Panc1 (cell line): ENCODE data around the gene RPL10A. TPM values are rescaled to one million over a fixed set of nuclear protein-coding genes. Genes with fewer than 3 reads are reported as not detected.
A peak's percentile ranks its signal among the peaks of the same experiment; 100 is the strongest.

ENCODE experiments used
- ATAC-seq: fragments of 200-7000 bp; cut with Tn5 transposase; 2 replicates; pipeline ENCODE4 v1.9.1; 2020; ENCODE audit warnings: mild to moderate bottlenecking, moderate library complexity
- BruUV-seq: library from RNA; stranded (reverse); fragments of 400-500 nt; replicated peaks from 2 replicates; lab custom pipeline; 2021; lab: Mats Ljungman, UMichigan
- CTCF ChIA-PET: fragments of 300-600 bp; sonication (Branson Sonifier 250); formaldehyde crosslinking; loops from one replicate; lab custom pipeline; 2022; ENCODE audit warnings: antibody characterized with exemption; lab: Charles Lee
- POLR2A ChIA-PET: fragments of 300-600 bp; sonication (Branson Sonifier 250); formaldehyde crosslinking; loops from one replicate; lab custom pipeline; 2022; ENCODE audit warnings: antibody characterized with exemption; lab: Charles Lee
- DNase-seq: peaks from one replicate; pipeline ENCODE4 v3.0.0-alpha.2; 2010; ENCODE audit warnings: low read depth, low spot score
- H3K27ac ChIP-seq: 2 replicates; pipeline ENCODE4 v1.5.1; 2011; ENCODE audit warnings: mild to moderate bottlenecking, low read length, inconsistent platforms
- H3K27me3 ChIP-seq: fragments of 200-500 bp; sonication (Bioruptor generic); 2 replicates; pipeline ENCODE4 v1.6.0; 2014; ENCODE audit warnings: low read length, inconsistent platforms; ENCODE audit not compliant: control insufficient read depth, insufficient read depth
- H3K36me3 ChIP-seq: fragments of 200-500 bp; sonication (Bioruptor generic); 2 replicates; pipeline ENCODE4 v1.5.1; 2014; ENCODE audit warnings: inconsistent platforms, mild to moderate bottlenecking, low read length, moderate library complexity; ENCODE audit not compliant: control insufficient read depth, insufficient read depth
- H3K4me1 ChIP-seq: 2 replicates; pipeline ENCODE4 v1.5.1; 2011; ENCODE audit warnings: inconsistent platforms, mild to moderate bottlenecking, low read length, moderate library complexity; ENCODE audit not compliant: control insufficient read depth, insufficient read depth
- H3K4me3 ChIP-seq, 2 experiments: 2 replicates each; pipeline ENCODE4 v1.5.1; 2011 to 2012; ENCODE audit warnings: low read depth in 2 of 2, low read length in 2 of 2, mild to moderate bottlenecking in 2 of 2, inconsistent platforms in 1 of 2, moderate library complexity in 1 of 2
- H3K9me3 ChIP-seq: fragments of 200-500 bp; sonication (Bioruptor generic); 2 replicates; pipeline ENCODE4 v1.5.1; 2014; ENCODE audit warnings: low read depth, mild to moderate bottlenecking, inconsistent platforms, low read length, moderate library complexity; ENCODE audit not compliant: control insufficient read depth, insufficient read depth
- POLR2AphosphoS5 ChIP-seq: IDR thresholded peaks from 2 replicates; pipeline ENCODE4 v1.6.1; 2012; ENCODE audit warnings: mild to moderate bottlenecking, low read depth, low read length, moderate library complexity
- SIN3A ChIP-seq: IDR thresholded peaks from 2 replicates; pipeline ENCODE4 v1.6.1; 2012; ENCODE audit warnings: low read depth, mild to moderate bottlenecking, low read length, moderate library complexity, borderline replicate concordance; ENCODE audit not compliant: insufficient read depth
- TCF7L2 ChIP-seq: IDR thresholded peaks from 2 replicates; pipeline ENCODE4 v1.6.1; 2011; ENCODE audit warnings: mild to moderate bottlenecking, low read depth, low read length, inconsistent platforms
- in situ Hi-C: cut with HindIII; loops from 2 replicates; pipeline ENCODE4 v1.10.0; 2016; ENCODE audit warnings: low sequenced_read_pairs, low pct_unique_long_range_greater_than_20kb
- intact Hi-C: fragments of 100-400 bp; cut with micrococcal nuclease; formaldehyde crosslinking; loops from one replicate; pipeline ENCODE4 v1.10.0; 2022; ENCODE audit not compliant: unreplicated experiment
- total RNA-seq: library from RNA; stranded (reverse); gene quantifications from one replicate; pipeline ENCODE4 v1.2.1, GENCODE V29; 2021; ENCODE audit not compliant: unreplicated experiment
- TF ChIP-seq, protein P1 (sequence below), 2 experiments: IDR thresholded peaks; 2 replicates each; pipeline ENCODE4 v1.6.1; 2011 to 2012; ENCODE audit warnings: low read depth in 2 of 2, control low read depth in 1 of 2, low read length in 1 of 2, mild to moderate bottlenecking in 1 of 2, moderate library complexity in 1 of 2; ENCODE audit not compliant: insufficient read depth in 1 of 2
- TF ChIP-seq, protein P2 (sequence below): fragments of 450-650 bp; IDR thresholded peaks from 2 replicates; pipeline ENCODE4 v1.5.1; 2017; ENCODE audit warnings: mild to moderate bottlenecking

Gene RPL10A
- total RNA-seq, 1 experiment from 2014 or later, result 732 TPM

DNA sequence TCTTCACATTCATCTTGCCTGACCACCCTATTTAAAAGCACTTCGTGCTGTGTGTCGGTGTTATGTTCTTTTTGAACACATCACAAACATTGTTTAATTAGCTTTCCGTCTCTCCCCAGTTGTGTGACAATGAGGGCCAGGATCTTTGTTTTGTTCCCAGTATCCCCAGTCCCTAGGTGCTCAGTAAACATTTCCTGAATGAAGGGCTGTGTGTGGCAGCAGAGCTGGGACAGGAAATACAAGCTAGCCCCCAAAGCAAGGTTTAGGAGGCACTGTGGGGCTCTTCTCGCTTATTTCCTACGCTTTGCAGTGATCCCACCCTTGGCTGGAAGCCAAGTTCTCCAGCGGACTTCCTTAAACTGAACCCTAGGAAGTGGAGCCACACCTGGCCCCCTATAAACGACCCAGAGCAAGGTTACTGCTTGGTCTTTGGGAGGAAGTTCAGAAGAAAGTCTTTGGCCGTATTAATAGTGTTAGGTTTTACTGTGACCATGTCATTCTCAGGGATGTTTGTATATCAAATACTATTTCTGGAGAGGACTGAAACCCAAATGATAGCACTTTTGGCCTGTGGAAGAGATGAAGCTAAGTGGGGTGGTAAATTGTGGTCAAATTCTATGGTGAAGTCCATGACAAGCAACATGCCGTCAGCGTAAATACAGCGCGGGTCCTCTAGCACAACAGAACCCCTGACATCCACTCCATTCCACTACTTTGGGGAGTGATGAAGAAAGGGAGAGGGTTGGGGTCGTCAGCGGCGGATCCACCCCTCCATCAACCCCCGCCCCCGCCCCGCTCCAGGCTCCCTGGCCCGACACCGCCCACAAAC lies 16.6 kb upstream of the RPL10A start:
- ATAC-seq (no peak), DNase-seq (no peak)
- BruUV-seq, result no TSS peak
- H3K9me3 ChIP-seq, result no peaks in the 10 kb centered on the region
- H3K27ac ChIP-seq, result no peak overlapping the region; the same call in 1 of the 2 replicates
- H3K27me3 ChIP-seq, result no peaks in the 10 kb centered on the region
- in situ Hi-C loops, result no loop called here
- ChIA-PET CTCF (interaction anchor here (0.6 to 1.9 kb wide), 5 partner anchors 50 to 215 kb away, joined by 3 to 5 read pairs (median 3); partner anchors contain the start of gene PPARD), POLR2A (no interaction called here)
- peak overlapping the region; percentile 62 to 65 for H3K4me3 ChIP-seq
- peaks cover 18% of the 10 kb centered on the region for H3K4me1 ChIP-seq
- no peak for TF ChIP-seq POLR2AphosphoS5
- TF ChIP-seq, protein P1, sequence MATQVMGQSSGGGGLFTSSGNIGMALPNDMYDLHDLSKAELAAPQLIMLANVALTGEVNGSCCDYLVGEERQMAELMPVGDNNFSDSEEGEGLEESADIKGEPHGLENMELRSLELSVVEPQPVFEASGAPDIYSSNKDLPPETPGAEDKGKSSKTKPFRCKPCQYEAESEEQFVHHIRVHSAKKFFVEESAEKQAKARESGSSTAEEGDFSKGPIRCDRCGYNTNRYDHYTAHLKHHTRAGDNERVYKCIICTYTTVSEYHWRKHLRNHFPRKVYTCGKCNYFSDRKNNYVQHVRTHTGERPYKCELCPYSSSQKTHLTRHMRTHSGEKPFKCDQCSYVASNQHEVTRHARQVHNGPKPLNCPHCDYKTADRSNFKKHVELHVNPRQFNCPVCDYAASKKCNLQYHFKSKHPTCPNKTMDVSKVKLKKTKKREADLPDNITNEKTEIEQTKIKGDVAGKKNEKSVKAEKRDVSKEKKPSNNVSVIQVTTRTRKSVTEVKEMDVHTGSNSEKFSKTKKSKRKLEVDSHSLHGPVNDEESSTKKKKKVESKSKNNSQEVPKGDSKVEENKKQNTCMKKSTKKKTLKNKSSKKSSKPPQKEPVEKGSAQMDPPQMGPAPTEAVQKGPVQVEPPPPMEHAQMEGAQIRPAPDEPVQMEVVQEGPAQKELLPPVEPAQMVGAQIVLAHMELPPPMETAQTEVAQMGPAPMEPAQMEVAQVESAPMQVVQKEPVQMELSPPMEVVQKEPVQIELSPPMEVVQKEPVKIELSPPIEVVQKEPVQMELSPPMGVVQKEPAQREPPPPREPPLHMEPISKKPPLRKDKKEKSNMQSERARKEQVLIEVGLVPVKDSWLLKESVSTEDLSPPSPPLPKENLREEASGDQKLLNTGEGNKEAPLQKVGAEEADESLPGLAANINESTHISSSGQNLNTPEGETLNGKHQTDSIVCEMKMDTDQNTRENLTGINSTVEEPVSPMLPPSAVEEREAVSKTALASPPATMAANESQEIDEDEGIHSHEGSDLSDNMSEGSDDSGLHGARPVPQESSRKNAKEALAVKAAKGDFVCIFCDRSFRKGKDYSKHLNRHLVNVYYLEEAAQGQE (IDR thresholded peaks at IDR 0.05; ENCODE audit: insufficient read depth in 1 of 2, low read depth in 2 of 2, low read length in 1 of 2), result no peak
- TF ChIP-seq, protein P2, sequence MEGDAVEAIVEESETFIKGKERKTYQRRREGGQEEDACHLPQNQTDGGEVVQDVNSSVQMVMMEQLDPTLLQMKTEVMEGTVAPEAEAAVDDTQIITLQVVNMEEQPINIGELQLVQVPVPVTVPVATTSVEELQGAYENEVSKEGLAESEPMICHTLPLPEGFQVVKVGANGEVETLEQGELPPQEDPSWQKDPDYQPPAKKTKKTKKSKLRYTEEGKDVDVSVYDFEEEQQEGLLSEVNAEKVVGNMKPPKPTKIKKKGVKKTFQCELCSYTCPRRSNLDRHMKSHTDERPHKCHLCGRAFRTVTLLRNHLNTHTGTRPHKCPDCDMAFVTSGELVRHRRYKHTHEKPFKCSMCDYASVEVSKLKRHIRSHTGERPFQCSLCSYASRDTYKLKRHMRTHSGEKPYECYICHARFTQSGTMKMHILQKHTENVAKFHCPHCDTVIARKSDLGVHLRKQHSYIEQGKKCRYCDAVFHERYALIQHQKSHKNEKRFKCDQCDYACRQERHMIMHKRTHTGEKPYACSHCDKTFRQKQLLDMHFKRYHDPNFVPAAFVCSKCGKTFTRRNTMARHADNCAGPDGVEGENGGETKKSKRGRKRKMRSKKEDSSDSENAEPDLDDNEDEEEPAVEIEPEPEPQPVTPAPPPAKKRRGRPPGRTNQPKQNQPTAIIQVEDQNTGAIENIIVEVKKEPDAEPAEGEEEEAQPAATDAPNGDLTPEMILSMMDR, result no peak
- no peak for TF ChIP-seq TCF7L2
- no peak for TF ChIP-seq SIN3A
- intact Hi-C loops, result no loop called here
- no peaks in the 10 kb centered on the region for H3K36me3 ChIP-seq

DNA sequence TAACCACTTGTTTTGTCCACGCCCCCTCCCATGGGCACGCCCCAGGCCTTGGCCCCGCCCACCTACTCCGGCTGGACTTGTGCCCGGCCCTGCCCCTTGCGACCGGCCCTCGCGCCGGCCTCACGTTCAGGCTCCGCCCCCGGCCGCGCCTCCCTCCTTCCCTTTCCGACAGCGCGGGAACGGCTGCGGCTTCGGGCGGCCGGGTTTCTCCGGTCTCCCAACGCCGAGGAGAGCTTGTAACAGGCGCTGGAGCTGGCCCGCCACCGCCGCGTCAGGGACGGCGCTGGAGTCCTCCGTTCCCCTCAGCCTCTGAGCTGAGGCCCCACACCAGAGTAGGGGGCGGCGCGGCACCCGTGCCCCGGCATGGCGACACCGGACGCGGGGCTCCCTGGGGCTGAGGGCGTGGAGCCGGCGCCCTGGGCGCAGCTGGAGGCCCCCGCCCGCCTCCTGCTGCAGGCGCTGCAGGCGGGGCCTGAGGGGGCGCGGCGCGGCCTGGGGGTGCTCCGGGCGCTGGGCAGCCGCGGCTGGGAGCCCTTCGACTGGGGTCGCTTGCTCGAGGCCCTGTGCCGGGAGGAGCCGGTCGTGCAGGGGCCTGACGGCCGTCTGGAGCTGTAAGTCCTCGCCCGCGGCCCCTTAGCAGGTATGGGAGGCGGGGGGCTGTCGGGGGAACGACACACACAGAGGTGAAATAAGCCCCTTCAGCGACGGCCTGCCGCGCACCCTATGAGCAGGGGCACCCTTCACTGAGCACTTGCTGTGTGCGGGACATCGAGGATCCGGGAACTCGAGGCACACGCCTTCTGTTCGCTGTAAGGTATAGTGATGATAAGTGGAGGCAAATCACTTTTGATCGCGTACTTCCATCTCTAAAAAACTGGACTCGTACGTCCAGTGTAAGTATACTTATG lies 15.8 kb upstream of the RPL10A start, which contains the start of gene FANCE:
Gene FANCE (plus strand): TSS at position 156 of the 908 bp plus-strand sequence. CDS start 208 bp downstream, at position 364.
- ATAC-seq (peak; percentile 93), DNase-seq (no peak)
- intact Hi-C loops (no loop called here), in situ Hi-C loops (no loop called here)
- Histone ChIP-seq H3K27me3 (no peaks in the 10 kb centered on the region), H3K9me3 (no peaks in the 10 kb centered on the region), H3K4me1 (peaks cover 18% of the 10 kb centered on the region), H3K4me3 (peak within 1 kb of the TSS; percentile 62 to 65), H3K36me3 (no peaks in the 10 kb centered on the region), H3K27ac (peak within 1 kb of the TSS; percentile 51; the same call in 1 of the 2 replicates)
- CTCF ChIA-PET, result interaction anchor here (0.6 to 1.9 kb wide), 3 partner anchors 51 to 110 kb away, joined by 3 to 5 read pairs (median 3); partner anchors contain the start of gene PPARD
- POLR2A ChIA-PET, result interaction anchor here (0.6 kb wide), 1 partner anchor 281 kb away, joined by 10 read pairs; no protein-coding TSS in a partner anchor
- BruUV-seq, result no TSS peak
- TF ChIP-seq, protein P1 (IDR thresholded peaks at IDR 0.05; ENCODE audit: insufficient read depth in 1 of 2, low read depth in 2 of 2, low read length in 1 of 2), result no peak
- TF ChIP-seq SIN3A, result peak; percentile 94; the same call in 1 of the 2 replicates
- TF ChIP-seq POLR2AphosphoS5, result peak; percentile 49; the same call in 1 of the 2 replicates
